Esophagus (tissue), 2 donors: ENCODE results near the gene ZNF785. TPM values are rescaled to one million over a fixed set of nuclear protein-coding genes. Genes with fewer than 3 reads are reported as not detected.

Source experiments
- H3K27ac ChIP-seq, 2 donors: one replicate each; pipeline ENCODE4 v1.5.1; 2013; ENCODE audit warnings: low read depth in 2 of 2, mild to moderate bottlenecking in 2 of 2, inconsistent platforms in 1 of 2, low read length in 1 of 2, moderate library complexity in 1 of 2
- H3K27me3 ChIP-seq, 2 donors: one replicate each; pipeline ENCODE4 v1.6.1; 2013; ENCODE audit warnings: low read length in 2 of 2, control low read depth in 1 of 2, mild to moderate bottlenecking in 1 of 2; ENCODE audit not compliant: insufficient read depth in 2 of 2, control insufficient read depth in 1 of 2
- H3K36me3 ChIP-seq, 2 donors: one replicate each; pipeline ENCODE4 v1.6.1; 2013; ENCODE audit warnings: low read length in 1 of 2; ENCODE audit not compliant: control insufficient read depth in 2 of 2, insufficient read depth in 2 of 2
- H3K4me1 ChIP-seq, 2 donors: one replicate each; pipeline ENCODE4 v1.6.1; 2013; ENCODE audit warnings: low read length in 1 of 2; ENCODE audit not compliant: control insufficient read depth in 2 of 2, insufficient read depth in 2 of 2
- H3K4me3 ChIP-seq, 2 donors: one replicate each; pipeline ENCODE4 v1.5.1; 2013; ENCODE audit warnings: low read length in 2 of 2, mild to moderate bottlenecking in 2 of 2, low read depth in 1 of 2, moderate library complexity in 1 of 2
- H3K9me3 ChIP-seq, 2 donors: one replicate each; pipeline ENCODE4 v1.6.1; 2013; ENCODE audit warnings: mild to moderate bottlenecking in 2 of 2, low read depth in 1 of 2, low read length in 1 of 2, moderate library complexity in 1 of 2; ENCODE audit not compliant: control insufficient read depth in 2 of 2, insufficient read depth in 1 of 2
- WGBS, 2 donors: extraction: QIAGEN DNeasy Blood & Tissue Kit; methylation state at CpG; one replicate each; pipeline ENCODE4 v1.1.7; 2013; 5-methylcytosine and 5-hydroxymethylcytosine counted together
- polyA plus RNA-seq, 2 donors: library from polyadenylated mRNA; stranded (reverse); fragments of 200-250 nt; gene quantifications; one replicate each; pipeline ENCODE4 v1.2.3, GENCODE V29; 2013
- donor health status: healthy with polysubstance abuse.
- donor health status: Bipolar disorder and iron deficiency.

Gene ZNF785
- polyA plus RNA-seq, 2 donors = 3.2 to 5.9 TPM

DNA sequence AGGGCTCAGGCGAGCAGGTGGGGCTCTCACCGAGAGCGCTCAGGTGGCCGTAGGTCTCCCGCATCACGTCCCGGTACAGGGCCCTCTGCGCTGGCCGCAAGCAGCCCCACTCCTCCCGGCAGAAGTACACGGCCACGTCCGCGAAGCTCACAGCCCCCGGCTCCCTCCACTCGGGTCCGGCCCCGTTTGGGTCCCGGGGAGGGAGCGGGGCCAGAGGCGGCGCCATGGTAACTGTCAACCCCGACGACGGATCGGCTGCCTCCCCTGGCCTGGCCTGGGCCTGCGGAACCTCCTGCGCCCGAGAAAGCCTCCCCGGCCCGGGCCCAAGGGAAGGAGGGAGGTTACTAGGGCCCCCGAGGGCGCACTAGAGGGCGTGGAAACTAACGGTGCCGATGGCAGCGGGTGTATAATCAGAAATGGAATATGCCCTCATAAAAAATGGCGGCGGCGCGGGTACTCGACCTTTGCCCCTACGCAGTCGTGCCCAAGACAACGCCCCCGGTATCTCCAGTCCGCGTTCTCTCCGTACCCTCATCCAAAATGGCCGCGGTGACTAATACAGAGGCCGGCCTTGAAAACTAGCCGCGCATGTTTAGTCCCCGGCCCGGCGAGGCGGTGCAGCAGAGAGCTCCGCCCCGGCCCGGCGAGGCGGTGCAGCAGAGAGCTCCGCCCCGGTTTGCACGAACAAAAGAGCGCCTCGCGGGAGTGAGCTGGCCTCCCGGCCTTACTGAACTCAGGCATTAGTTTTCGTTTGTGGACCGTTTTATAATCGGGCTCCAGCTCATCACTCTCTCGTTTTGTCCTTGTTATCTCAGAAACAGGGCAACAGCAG is 27.3 kb downstream of the ZNF785 start, which contains the start of gene ZNF764:
Gene ZNF764 (minus strand): TSS at position 418 of the 832 bp plus-strand sequence. CDS start 192 bp downstream, at position 226.
- Histone ChIP-seq H3K27ac (peak within 1 kb of the TSS; percentile 94 to 95), H3K4me3 (peak within 1 kb of the TSS; percentile 80 to 90), H3K27me3 (no peaks in the 10 kb centered on the region), H3K9me3 (no peaks in the 10 kb centered on the region), H3K4me1 (peaks cover 3 to 4% of the 10 kb centered on the region in 2 donors), H3K36me3 (peaks cover 3 to 15% of the 10 kb centered on the region in 2 donors)
- 0% methylated on average over 72 to 74 of the region's 74 CpGs for WGBS, 2 donors

- Histone ChIP-seq H3K4me1 (peaks cover 3 to 5% of the 10 kb centered on the region in 2 donors), H3K9me3 (no peaks in the 10 kb centered on the region), H3K4me3 (peak overlapping the region; percentile 80 to 90), H3K27me3 (no peaks in the 10 kb centered on the region), H3K27ac (peak overlapping the region; percentile 94 to 95), H3K36me3 (peaks cover 3 to 15% of the 10 kb centered on the region in 2 donors)
- WGBS, 2 donors = 0 to 1% methylated on average over 17 of the region's 17 CpGs
Observed at GRCh38 chr16:30557707-30557956, 27.9 kb downstream of the ZNF785 start.

GRCh38 chr16:30556125-30556473 is 29.4 kb downstream of the ZNF785 start:
- Histone ChIP-seq H3K4me1 (peaks cover 3 to 5% of the 10 kb centered on the region in 2 donors), H3K4me3 (no peak overlapping the region), H3K27me3 (no peaks in the 10 kb centered on the region), H3K36me3 (peaks cover 3 to 15% of the 10 kb centered on the region in 2 donors), H3K27ac (no peak overlapping the region), H3K9me3 (no peaks in the 10 kb centered on the region)
- WGBS, 2 donors = 55 to 60% methylated on average over 10 of the region's 10 CpGs

DNA sequence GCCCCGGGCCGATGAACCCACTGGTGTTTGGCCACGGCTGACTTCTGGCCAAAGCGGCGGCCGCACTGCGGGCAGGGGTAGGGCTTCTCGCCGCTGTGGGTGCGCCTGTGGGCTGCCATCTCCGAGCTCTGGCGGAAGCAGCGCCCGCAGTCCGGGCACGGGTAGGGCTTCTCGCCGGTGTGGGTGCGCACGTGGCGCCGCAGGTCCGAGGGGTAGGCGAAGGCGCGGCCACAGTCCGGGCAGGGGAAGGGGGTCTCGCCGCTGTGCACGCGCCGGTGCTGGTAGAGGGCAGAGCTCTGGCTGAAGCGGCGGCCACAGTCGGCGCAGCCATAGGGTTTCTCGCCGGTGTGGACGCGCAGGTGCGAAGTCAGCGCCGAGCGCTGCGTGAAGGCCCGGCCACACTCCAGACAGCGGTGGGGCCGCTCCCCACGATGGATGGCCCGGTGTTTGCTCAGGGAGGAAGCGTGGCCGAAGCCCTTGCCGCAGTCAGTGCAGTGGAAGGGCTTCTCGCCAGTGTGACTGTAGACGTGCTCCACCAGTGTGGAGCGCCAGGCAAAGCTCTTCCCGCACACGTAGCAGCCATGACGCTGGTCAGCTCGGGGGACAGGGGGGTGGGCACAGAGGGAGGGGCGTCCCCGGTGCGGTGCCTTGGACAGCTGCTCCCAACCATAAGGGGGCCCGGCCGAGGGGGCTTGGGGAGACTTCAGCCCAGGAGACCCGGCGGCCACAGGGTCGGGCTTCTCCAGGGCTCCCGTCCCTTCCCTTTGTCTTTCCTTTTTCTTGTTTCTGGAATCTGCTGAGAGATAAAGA is 30.0 kb downstream of the ZNF785 start:
- peaks cover 3 to 5% of the 10 kb centered on the region in 2 donors for H3K4me1 ChIP-seq

GRCh38 chr16:30554557-30555314 is 30.8 kb downstream of the ZNF785 start:
- WGBS, 2 donors = 91 to 96% methylated on average over 18 of the region's 18 CpGs
- Histone ChIP-seq H3K27me3 (no peaks in the 10 kb centered on the region), H3K4me1 (peaks cover 3 to 5% of the 10 kb centered on the region in 2 donors), H3K9me3 (no peaks in the 10 kb centered on the region), H3K27ac (no peak overlapping the region), H3K36me3 (peaks cover 3 to 15% of the 10 kb centered on the region in 2 donors), H3K4me3 (no peak overlapping the region)

More for the DNA sequence above, 30.0 kb downstream of the ZNF785 start:
- Histone ChIP-seq H3K36me3 (peaks cover 3 to 15% of the 10 kb centered on the region in 2 donors), H3K27me3 (no peaks in the 10 kb centered on the region), H3K4me3 (no peak overlapping the region), H3K9me3 (no peaks in the 10 kb centered on the region), H3K27ac (no peak overlapping the region)
- 95 to 96% methylated on average over 67 to 69 of the region's 69 CpGs for WGBS, 2 donors

DNA sequence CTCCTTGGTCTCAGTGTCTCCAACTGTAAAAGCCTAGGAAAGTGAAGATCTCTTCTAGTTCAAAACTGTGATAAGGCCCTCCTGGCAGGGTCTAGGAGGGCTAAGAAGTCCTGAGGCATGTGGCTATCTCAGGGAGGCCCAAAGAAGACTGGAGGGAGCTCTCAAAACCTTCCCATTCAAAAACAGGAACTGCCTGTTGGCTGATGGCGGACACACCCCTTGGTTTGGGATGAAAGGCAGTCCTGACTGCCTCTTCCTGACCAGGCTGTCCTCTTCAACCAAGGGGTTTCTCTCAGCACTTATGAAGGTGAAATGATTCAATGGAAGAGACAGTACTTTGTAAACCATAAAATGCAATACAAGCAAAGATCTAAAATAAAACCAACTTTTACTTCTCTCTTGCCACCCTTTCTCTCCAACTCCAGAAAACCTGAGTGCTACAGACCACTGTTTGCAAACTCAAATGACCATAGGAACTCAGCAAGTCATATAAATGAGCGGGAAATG is 32.1 kb downstream of the ZNF785 start:
- peaks cover 3 to 15% of the 10 kb centered on the region in 2 donors for H3K36me3 ChIP-seq
- H3K27ac ChIP-seq = no peak overlapping the region
- H3K27me3 ChIP-seq = no peaks in the 10 kb centered on the region
- 83 to 88% methylated on average over 2 of the region's 2 CpGs for WGBS, 2 donors
- no peaks in the 10 kb centered on the region for H3K9me3 ChIP-seq
- peaks cover 3 to 5% of the 10 kb centered on the region in 2 donors for H3K4me1 ChIP-seq
- H3K4me3 ChIP-seq = no peak overlapping the region

- WGBS, 2 donors = 89 to 93% methylated on average over 4 of the region's 4 CpGs
- Histone ChIP-seq H3K9me3 (no peaks in the 10 kb centered on the region), H3K27me3 (no peaks in the 10 kb centered on the region), H3K27ac (no peak overlapping the region), H3K4me1 (peaks cover 3 to 5% of the 10 kb centered on the region in 2 donors), H3K36me3 (peaks cover 3 to 15% of the 10 kb centered on the region in 2 donors), H3K4me3 (no peak overlapping the region)
Observed at GRCh38 chr16:30552956-30553355, 32.5 kb downstream of the ZNF785 start.

DNA sequence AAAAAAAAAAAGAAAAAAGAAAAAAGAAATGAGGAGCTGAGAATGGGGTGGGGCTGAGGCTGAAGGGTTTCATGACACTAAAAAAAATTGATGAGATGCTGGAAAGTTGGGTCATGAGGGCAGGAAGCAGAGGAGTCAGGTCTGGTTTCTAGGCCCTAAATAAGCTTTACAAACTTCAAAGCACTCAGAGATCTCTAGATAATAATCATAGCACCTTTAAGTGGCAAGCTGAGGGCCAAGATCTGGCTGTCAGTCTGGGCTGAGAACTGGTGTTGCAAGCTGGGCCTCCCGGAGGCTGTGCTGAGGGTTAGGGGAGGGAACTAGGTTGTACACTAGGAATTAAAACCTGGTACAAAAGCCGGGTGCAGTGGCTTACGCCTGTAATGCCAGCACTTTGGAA is 33.7 kb downstream of the ZNF785 start:
- Histone ChIP-seq H3K4me1 (peaks cover 3% of the 10 kb centered on the region in 2 donors), H3K4me3 (no peak overlapping the region), H3K9me3 (no peaks in the 10 kb centered on the region), H3K36me3 (peaks cover 3 to 15% of the 10 kb centered on the region in 2 donors), H3K27me3 (no peaks in the 10 kb centered on the region), H3K27ac (no peak overlapping the region)
- WGBS, 2 donors = 57 to 63% methylated on average over 3 of the region's 3 CpGs
